H1 (cell line): Measurements from ENCODE around the gene MYH11. TPM values are rescaled to one million over a fixed set of nuclear protein-coding genes. Genes with fewer than 3 reads are reported as not detected.

Experiments
- CTCF ChIA-PET: fragments of 300-600 bp; sonication (Branson Sonifier 250); formaldehyde crosslinking; loops from one replicate; lab custom pipeline; 2021; ENCODE audit not compliant: partially characterized antibody; lab: Charles Lee
- POLR2A ChIA-PET: fragments of 300-600 bp; sonication (Branson Sonifier 250); formaldehyde crosslinking; loops from one replicate; lab custom pipeline; 2021; ENCODE audit warnings: inconsistent platforms; ENCODE audit not compliant: partially characterized antibody; lab: Charles Lee
- DNase-seq, 2 experiments: peaks; one replicate each; pipeline versions ENCODE4 v3.0.0 to v3.0.0-alpha.2; 2010 to 2022; ENCODE audit warnings: low spot score in 2 of 2, low read depth in 1 of 2, mixed read lengths in 1 of 2
- FAIRE-seq: peaks from 2 replicates; lab custom pipeline; 2011; peaks lifted over from hg19 to GRCh38; lab: Jason Lieb, UNC
- H2AFZ ChIP-seq: 2 replicates; pipeline ENCODE4 v1.8.1; 2012; ENCODE audit warnings: low read length, inconsistent platforms
- H2AK5ac ChIP-seq: 2 replicates; pipeline ENCODE4 v1.6.1; 2013; ENCODE audit warnings: low read depth, low read length
- H2BK120ac ChIP-seq: replicated peaks from 2 replicates; pipeline ENCODE3; 2013; ENCODE audit warnings: low read depth, low read length, inconsistent platforms
- H2BK12ac ChIP-seq: 2 replicates; pipeline ENCODE4 v1.6.1; 2013; ENCODE audit warnings: low read depth, low read length
- H2BK15ac ChIP-seq: 2 replicates; pipeline ENCODE4 v1.6.1; 2013; ENCODE audit warnings: low read length
- H2BK20ac ChIP-seq: 2 replicates; pipeline ENCODE4 v1.6.1; 2013; ENCODE audit warnings: low read length
- H2BK5ac ChIP-seq: 2 replicates; pipeline ENCODE4 v1.6.1; 2013; ENCODE audit warnings: low read depth, low read length
- H3K14ac ChIP-seq: 2 replicates; pipeline ENCODE4 v1.6.1; 2013; ENCODE audit warnings: inconsistent platforms; ENCODE audit not compliant: insufficient read length
- H3K18ac ChIP-seq: 2 replicates; pipeline ENCODE4 v1.6.1; 2013; ENCODE audit warnings: low read length; ENCODE audit errors: extremely low read depth
- H3K23ac ChIP-seq: 2 replicates; pipeline ENCODE4 v1.6.1; 2013; ENCODE audit warnings: inconsistent platforms; ENCODE audit not compliant: insufficient read length
- H3K23me2 ChIP-seq: 2 replicates; pipeline ENCODE4 v1.6.1; 2013; ENCODE audit warnings: low read depth, low read length
- H3K27ac ChIP-seq: 2 replicates; pipeline ENCODE4 v1.6.1; 2011; ENCODE audit warnings: low read depth, low read length, inconsistent platforms
- H3K27me3 ChIP-seq, 4 experiments: replicated peaks in 1 of 4; 1 replicate in 1 of 4; 2 replicates in 3 of 4; pipeline versions ENCODE4 v1.6.1 to v1.8.1; 2011 to 2013; ENCODE audit warnings: low read length in 3 of 4, mild to moderate bottlenecking in 3 of 4, inconsistent platforms in 2 of 4, mixed read lengths in 2 of 4, moderate library complexity in 1 of 4; ENCODE audit not compliant: control insufficient read depth in 3 of 4, insufficient read depth in 3 of 4; ENCODE audit errors: extremely low read depth in 1 of 4
- H3K36me3 ChIP-seq, 4 experiments: 2 replicates each; pipeline versions ENCODE4 v1.6.1 to v1.8.1; 2011 to 2013; ENCODE audit warnings: mild to moderate bottlenecking in 4 of 4, low read length in 3 of 4, moderate library complexity in 2 of 4, control low read depth in 1 of 4, inconsistent platforms in 1 of 4; ENCODE audit not compliant: insufficient read depth in 4 of 4, control insufficient read depth in 2 of 4
- H3K4ac ChIP-seq: replicated peaks from 2 replicates; pipeline ENCODE3; 2013; ENCODE audit warnings: low read length, low read depth, mixed read lengths, inconsistent platforms; ENCODE audit not compliant: insufficient read length
- H3K4me1 ChIP-seq, 4 experiments: replicated peaks in 1 of 4; 1 replicate in 1 of 4; 2 replicates in 3 of 4; pipeline versions ENCODE4 v1.6.1 to v1.8.1; 2011 to 2013; ENCODE audit warnings: low read length in 3 of 4, inconsistent platforms in 2 of 4, mixed read lengths in 1 of 4; ENCODE audit not compliant: insufficient read depth in 4 of 4, control insufficient read depth in 3 of 4
- H3K4me2 ChIP-seq, 2 experiments: 2 replicates each; pipeline versions ENCODE4 v1.6.1 to v1.8.1; 2011 to 2013; ENCODE audit warnings: low read depth in 2 of 2, low read length in 2 of 2, control low read depth in 1 of 2, inconsistent platforms in 1 of 2, mild to moderate bottlenecking in 1 of 2; ENCODE audit not compliant: insufficient read depth in 1 of 2
- H3K4me3 ChIP-seq, 4 experiments: fragments of 200-600, 300-600 bp in 1 of 4; sonication (generic), shearing (Covaris generic), sonication (Bioruptor Twin) in 1 of 4; 2 replicates each; pipeline versions ENCODE4 v1.5.1 to v1.8.1; 2011 to 2016; ENCODE audit warnings: low read length in 4 of 4, low read depth in 3 of 4, control low read depth in 2 of 4, inconsistent platforms in 2 of 4, mild to moderate bottlenecking in 2 of 4, mixed read lengths in 1 of 4, moderate library complexity in 1 of 4; ENCODE audit not compliant: insufficient read depth in 2 of 4; ENCODE audit errors: extremely low read depth in 1 of 4
- H3K56ac ChIP-seq: replicated peaks from 2 replicates; pipeline ENCODE3; 2013; ENCODE audit warnings: low read depth, mild to moderate bottlenecking, mixed read lengths, low read length, inconsistent platforms; ENCODE audit not compliant: insufficient read length
- H3K79me1 ChIP-seq: 2 replicates; pipeline ENCODE4 v1.6.1; 2013; ENCODE audit warnings: low read depth, low read length, control low read depth
- H3K79me2 ChIP-seq, 2 experiments: 2 replicates each; pipeline versions ENCODE4 v1.6.1 to v1.8.1; 2012 to 2013; ENCODE audit warnings: low read length in 2 of 2, mild to moderate bottlenecking in 2 of 2, inconsistent platforms in 1 of 2; ENCODE audit not compliant: insufficient read depth in 2 of 2, control insufficient read depth in 1 of 2
- H3K9ac ChIP-seq, 4 experiments: replicated peaks in 1 of 4; 1 replicate in 1 of 4; 2 replicates in 3 of 4; pipeline versions ENCODE4 v1.6.1 to v1.8.1; 2011 to 2013; ENCODE audit warnings: low read depth in 3 of 4, low read length in 3 of 4, control low read depth in 2 of 4, mild to moderate bottlenecking in 2 of 4, moderate library complexity in 2 of 4, inconsistent platforms in 1 of 4; ENCODE audit errors: extremely low read depth in 1 of 4
- H3K9me3 ChIP-seq, 2 experiments: 2 replicates each; pipeline versions ENCODE4 v1.6.1 to v1.8.1; 2012 to 2013; ENCODE audit warnings: mild to moderate bottlenecking in 2 of 2, moderate library complexity in 2 of 2, control low read depth in 1 of 2, inconsistent platforms in 1 of 2, low read depth in 1 of 2, low read length in 1 of 2, mixed read lengths in 1 of 2; ENCODE audit not compliant: insufficient read depth in 2 of 2
- H4K20me1 ChIP-seq, 2 experiments: replicated peaks in 1 of 2; 2 replicates each; pipeline versions ENCODE3 to v1.8.1; 2011 to 2013; ENCODE audit warnings: inconsistent platforms in 2 of 2, low read length in 2 of 2, mild to moderate bottlenecking in 1 of 2; ENCODE audit not compliant: insufficient read depth in 2 of 2, control insufficient read depth in 1 of 2
- H4K5ac ChIP-seq: 2 replicates; pipeline ENCODE4 v1.6.1; 2013; ENCODE audit warnings: low read length, low read depth, mixed read lengths, inconsistent platforms; ENCODE audit not compliant: insufficient read length
- H4K8ac ChIP-seq: 2 replicates; pipeline ENCODE4 v1.8.0; 2013; ENCODE audit warnings: mild to moderate bottlenecking, moderate library complexity, low read length, inconsistent platforms; ENCODE audit not compliant: insufficient read depth; ENCODE audit errors: extremely low read depth
- H4K91ac ChIP-seq: replicated peaks from 2 replicates; pipeline ENCODE3; 2013; ENCODE audit warnings: low read length, mixed read lengths, inconsistent platforms; ENCODE audit not compliant: insufficient read length
- ATF2 ChIP-seq: IDR thresholded peaks from 2 replicates; pipeline ENCODE4 v1.6.1; 2012; ENCODE audit warnings: low read length, inconsistent platforms
- E2F6 ChIP-seq: IDR thresholded peaks from 2 replicates; pipeline ENCODE4 v1.6.1; 2012; ENCODE audit warnings: inconsistent platforms
- EP300 ChIP-seq, 2 experiments: IDR thresholded peaks; 1 replicate in 1 of 2; 2 replicates in 1 of 2; pipeline ENCODE4 v1.6.1; 2011 to 2012; ENCODE audit warnings: low read depth in 2 of 2, low read length in 2 of 2, mild to moderate bottlenecking in 2 of 2, borderline replicate concordance in 1 of 2, inconsistent platforms in 1 of 2, moderate library complexity in 1 of 2
- EZH2 ChIP-seq: fragments of 200-600 bp; sonication (generic); IDR thresholded peaks from 2 replicates; pipeline ENCODE4 v1.7.1; 2012; ENCODE audit warnings: low read depth, mild to moderate bottlenecking, moderate library complexity, low read length, inconsistent platforms; ENCODE audit not compliant: severe bottlenecking
- HDAC6 ChIP-seq: IDR thresholded peaks from one replicate; pipeline ENCODE4 v1.7.1; 2012; ENCODE audit warnings: low read depth, mild to moderate bottlenecking, inconsistent platforms, low read length, moderate library complexity
- KDM4A ChIP-seq: IDR thresholded peaks from one replicate; pipeline ENCODE4 v1.7.1; 2012; ENCODE audit warnings: low read depth, mild to moderate bottlenecking, moderate library complexity, low read length, inconsistent platforms; ENCODE audit not compliant: severe bottlenecking
- POLR2A ChIP-seq, 2 experiments: IDR thresholded peaks; 1 replicate in 1 of 2; 2 replicates in 1 of 2; pipeline ENCODE4 v1.6.1; 2011; ENCODE audit warnings: low read depth in 2 of 2, low read length in 2 of 2, mild to moderate bottlenecking in 2 of 2; ENCODE audit errors: control extremely low read depth in 1 of 2
- RFX5 ChIP-seq: IDR thresholded peaks from 2 replicates; pipeline ENCODE4 v1.6.1; 2011; ENCODE audit warnings: low read depth, low read length, improper control_type of control experiment, borderline replicate concordance
- RXRA ChIP-seq: IDR thresholded peaks from 2 replicates; pipeline ENCODE4 v1.6.1; 2011; ENCODE audit warnings: low read depth, mild to moderate bottlenecking, low read length, moderate library complexity; ENCODE audit not compliant: insufficient read depth
- SIRT6 ChIP-seq: IDR thresholded peaks from one replicate; pipeline ENCODE4 v1.7.1; 2012; ENCODE audit warnings: low read length, inconsistent platforms
- SP1 ChIP-seq: IDR thresholded peaks from 2 replicates; pipeline ENCODE4 v1.6.1; 2011; ENCODE audit warnings: low read depth, low read length
- WGBS, 2 experiments: shearing (Covaris generic) in 1 of 2; methylation state at CpG; one replicate each; pipeline versions ENCODE4 v1.1.6 to v1.1.7; 2013 to 2015; ENCODE audit warnings: low lambda C conversion rate in 2 of 2, mixed read lengths in 2 of 2, inconsistent platforms in 1 of 2, low coverage in 1 of 2, missing lambda C conversion rate in 1 of 2; ENCODE audit not compliant: insufficient replicate concordance in 2 of 2, insufficient coverage in 1 of 2, insufficient read length in 1 of 2; ENCODE audit errors: extremely low coverage in 1 of 2, missing lambda C conversion rate in 1 of 2; 5-methylcytosine and 5-hydroxymethylcytosine counted together
- polyA plus RNA-seq, 7 experiments: library from polyadenylated mRNA; depleted of rRNA in 3 of 7; stranded (reverse) in 5 of 7; unstranded in 2 of 7; fragments of >200 nt in 5 of 7; fragments of 200-250 nt in 2 of 7; gene quantifications; 1 replicate in 5 of 7; 2 replicates in 1 of 7; 4 replicates in 1 of 7; pipeline versions ENCODE4 v1.2.1 to v1.2.3, GENCODE V29; 2011 to 2013; ENCODE audit warnings: missing spikeins in 2 of 7, mixed read lengths in 2 of 7
- total RNA-seq: library from RNA; stranded (reverse); fragmentation: NEBNext Ultra II Directional; extraction: Animal tissue kit (Norgen Biotek cat#: 25700); gene quantifications from 2 replicates; pipeline ENCODE4 v1.2.1, GENCODE V29; 2021

The MYH11 gene
- total and polyA plus RNA-seq, 2 of the 8 experiments (the other 6 are each of a cell fraction or from before 2014, with no cell fraction given): 0.11 to 0.78 TPM

- Histone ChIP-seq H3K9ac (no peak overlapping the region), H2BK5ac (no peak overlapping the region), H3K36me3 (peaks cover 5 to 29% (median 20%) of the 10 kb centered on the region in 4 experiments), H4K5ac (no peak overlapping the region), H3K23ac (no peak overlapping the region), H3K27me3 (no peaks in the 10 kb centered on the region), H3K4me1 (no peaks in the 10 kb centered on the region), H4K91ac (no peak overlapping the region), H3K79me1 (no peaks in the 10 kb centered on the region), H3K27ac (no peak overlapping the region), H2BK15ac (no peak overlapping the region), H3K14ac (no peak overlapping the region), H3K9me3 (no peaks in the 10 kb centered on the region), H3K56ac (no peak overlapping the region), H2BK12ac (no peak overlapping the region), H2BK20ac (no peak overlapping the region), H3K4me3 (no peak overlapping the region), H3K79me2 (no peaks in the 10 kb centered on the region), H3K4me2 (no peak overlapping the region), H2BK120ac (no peak overlapping the region), H3K18ac (no peak overlapping the region), H4K8ac (no peak overlapping the region), H2AFZ (no peak overlapping the region), H3K4ac (no peak overlapping the region), H2AK5ac (no peak overlapping the region), H4K20me1 (peaks cover 2% of the 10 kb centered on the region in 2 experiments), H3K23me2 (no peaks in the 10 kb centered on the region)
- TF ChIP-seq HDAC6 (no peak), POLR2A (IDR thresholded peaks at IDR 0.05; ENCODE audit: control extremely low read depth in 1 of 2, low read depth in 2 of 2, low read length in 2 of 2) (no peak), EZH2 (no peak), ATF2 (no peak), RXRA (no peak), SP1 (no peak), KDM4A (no peak), EP300 (IDR thresholded peaks at IDR 0.05; ENCODE audit: borderline replicate concordance in 1 of 2, low read depth in 2 of 2, low read length in 2 of 2) (no peak), E2F6 (no peak), SIRT6 (no peak), RFX5 (no peak)
- ChIA-PET CTCF (interaction anchor here (0.7 to 5.0 kb wide), 3 partner anchors 10 to 148 kb away, joined by 4 to 23 read pairs (median 12); no protein-coding TSS in a partner anchor), POLR2A (no interaction called here)
- no peak for DNase-seq
- 75% methylated on average over 5 of the region's 5 CpGs; no CpG with 5 or more reads in 1 of the 2 experiments for WGBS, 2 experiments
- FAIRE-seq: no peak
Observed at GRCh38 chr16:15694499-15694898, 162.3 kb downstream of the MYH11 start.
